Tibial artery (tissue), 4 donors: ENCODE results near the gene PRSS2.
"Not testable (repeated sequence)": the region's sequence is repeated elsewhere in the genome, so short reads cannot be mapped to it uniquely, and the experiment has no call there.

Source experiments
- DNase-seq, 2 donors: peaks; one replicate each; pipeline ENCODE4 v3.0.0-alpha.2; 2019
- H3K27ac ChIP-seq, 2 donors: fragments of 200-600 bp; sonication (generic) in 1 of 2; 1 replicate in 1 of 2; 2 replicates in 1 of 2; pipeline ENCODE4 v1.5.1; 2018 to 2019; ENCODE audit warnings: mild to moderate bottlenecking in 1 of 2
- H3K27me3 ChIP-seq, 2 donors: fragments of 200-600 bp; sonication (generic) in 1 of 2; one replicate each; pipeline versions ENCODE4 v1.5.1 to v1.6.0; 2016 to 2019
- H3K36me3 ChIP-seq, 3 donors: fragments of 200-600 bp; sonication (generic) in 2 of 3; one replicate each; pipeline ENCODE4 v1.5.1; 2016 to 2019; ENCODE audit warnings: mild to moderate bottlenecking in 2 of 3
- H3K4me1 ChIP-seq, 4 donors: fragments of 200-600 bp; sonication (generic) in 2 of 4; 1 replicate in 3 of 4; 2 replicates in 1 of 4; pipeline ENCODE4 v1.5.1; 2016 to 2019
- H3K4me3 ChIP-seq, 2 donors: fragments of 200-600 bp; sonication (generic) in 1 of 2; 1 replicate in 1 of 2; 2 replicates in 1 of 2; pipeline ENCODE4 v1.5.1; 2018 to 2019; ENCODE audit warnings: mild to moderate bottlenecking in 2 of 2
- H3K9me3 ChIP-seq, 3 donors: fragments of 200-600 bp; sonication (generic) in 1 of 3; one replicate each; pipeline ENCODE4 v1.5.1; 2016 to 2019
- intact Hi-C: fragments of 100-400 bp; cut with DNase I; formaldehyde crosslinking; loops from one replicate; pipeline ENCODE4 v1.15.0; 2023; ENCODE audit warnings: low total_unique reads
- TF ChIP-seq, protein P1 (sequence below), 2 experiments: fragments of 200-600 bp in 1 of 2; fragments of 450-650 bp in 1 of 2; IDR thresholded peaks; one replicate each; pipeline ENCODE4 v1.5.1; 2017 to 2019; ENCODE audit warnings: antibody characterized with exemption in 2 of 2, mild to moderate bottlenecking in 1 of 2, moderate library complexity in 1 of 2

PRSS2 gene

DNA sequence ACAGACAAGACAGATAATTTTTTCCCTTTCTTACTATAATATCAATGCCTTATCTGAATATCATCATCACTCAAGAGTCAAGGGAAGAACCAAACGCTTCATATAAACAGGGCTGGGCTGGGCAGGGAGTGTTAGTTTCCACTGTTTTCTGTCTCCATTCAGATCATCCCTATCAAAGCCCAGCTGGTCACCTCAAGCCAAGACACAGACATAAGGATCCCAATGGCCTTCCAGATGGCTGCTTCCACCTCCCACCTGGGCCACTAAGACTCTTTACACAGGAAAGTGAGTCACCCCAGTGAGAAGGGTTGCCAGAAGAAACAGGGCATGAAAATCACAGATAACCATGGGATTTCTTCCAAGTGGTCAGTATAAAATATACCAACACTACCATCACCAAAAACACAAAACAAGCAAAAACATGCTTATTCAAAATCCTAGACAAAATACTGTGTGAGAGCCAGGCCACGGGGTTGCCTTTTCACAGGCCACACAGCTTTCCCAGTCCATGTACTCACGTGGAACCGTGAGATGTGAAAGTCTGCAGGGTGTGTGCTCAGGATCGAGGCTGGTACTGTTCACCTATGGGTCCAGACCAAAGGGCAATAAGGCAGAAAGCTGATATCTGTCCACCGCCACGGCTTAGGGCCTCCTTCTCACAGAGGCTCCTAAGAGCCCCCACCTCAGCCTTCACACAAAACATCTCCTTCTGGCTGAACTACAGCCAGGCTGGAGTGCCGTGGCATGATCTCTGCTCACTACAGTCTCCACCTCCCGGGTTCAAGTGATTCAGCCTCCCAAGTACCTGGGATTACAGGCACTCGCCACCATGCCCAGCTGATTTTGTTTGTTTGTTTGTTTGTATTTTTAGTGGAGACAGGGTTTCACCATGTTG, 15.8 kb upstream of the PRSS2 start:
- no peaks in the 10 kb centered on the region for H3K4me1 ChIP-seq
- DNase-seq = no peak
- H3K4me3 ChIP-seq = no peak overlapping the region
- H3K9me3 ChIP-seq = no peaks in the 10 kb centered on the region
- intact Hi-C loops = no loop called here
- H3K36me3 ChIP-seq = no peaks in the 10 kb centered on the region
- H3K27ac ChIP-seq = no peak overlapping the region
- H3K27me3 ChIP-seq = no peaks in the 10 kb centered on the region
- TF ChIP-seq, protein P1, sequence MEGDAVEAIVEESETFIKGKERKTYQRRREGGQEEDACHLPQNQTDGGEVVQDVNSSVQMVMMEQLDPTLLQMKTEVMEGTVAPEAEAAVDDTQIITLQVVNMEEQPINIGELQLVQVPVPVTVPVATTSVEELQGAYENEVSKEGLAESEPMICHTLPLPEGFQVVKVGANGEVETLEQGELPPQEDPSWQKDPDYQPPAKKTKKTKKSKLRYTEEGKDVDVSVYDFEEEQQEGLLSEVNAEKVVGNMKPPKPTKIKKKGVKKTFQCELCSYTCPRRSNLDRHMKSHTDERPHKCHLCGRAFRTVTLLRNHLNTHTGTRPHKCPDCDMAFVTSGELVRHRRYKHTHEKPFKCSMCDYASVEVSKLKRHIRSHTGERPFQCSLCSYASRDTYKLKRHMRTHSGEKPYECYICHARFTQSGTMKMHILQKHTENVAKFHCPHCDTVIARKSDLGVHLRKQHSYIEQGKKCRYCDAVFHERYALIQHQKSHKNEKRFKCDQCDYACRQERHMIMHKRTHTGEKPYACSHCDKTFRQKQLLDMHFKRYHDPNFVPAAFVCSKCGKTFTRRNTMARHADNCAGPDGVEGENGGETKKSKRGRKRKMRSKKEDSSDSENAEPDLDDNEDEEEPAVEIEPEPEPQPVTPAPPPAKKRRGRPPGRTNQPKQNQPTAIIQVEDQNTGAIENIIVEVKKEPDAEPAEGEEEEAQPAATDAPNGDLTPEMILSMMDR (IDR thresholded peaks at IDR 0.05) = no peak

DNA sequence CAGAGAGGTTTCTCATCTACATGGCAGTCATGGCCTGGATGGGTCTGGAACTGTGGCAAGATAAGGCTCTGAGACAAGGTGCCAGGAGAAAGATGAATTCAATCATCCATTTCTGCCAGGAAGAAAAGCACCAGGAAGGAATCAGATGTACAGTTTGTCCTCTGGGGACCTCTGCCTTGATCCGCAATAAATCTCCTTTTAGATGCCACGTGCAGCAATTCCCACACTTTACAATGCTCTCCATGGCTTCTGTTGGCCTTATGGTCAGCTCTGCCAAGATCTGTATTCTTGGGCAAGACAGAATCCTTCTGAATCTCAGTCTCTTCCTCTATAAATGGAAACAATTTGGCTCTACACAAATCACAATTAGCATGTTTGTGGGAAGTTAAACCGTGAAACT, 12.5 kb upstream of the PRSS2 start:
- H3K36me3 ChIP-seq, H3K27me3 ChIP-seq, H3K9me3 ChIP-seq, DNase-seq, H3K4me1 ChIP-seq, intact Hi-C loops, H3K4me3 ChIP-seq, H3K27ac ChIP-seq: not testable (repeated sequence)

DNA sequence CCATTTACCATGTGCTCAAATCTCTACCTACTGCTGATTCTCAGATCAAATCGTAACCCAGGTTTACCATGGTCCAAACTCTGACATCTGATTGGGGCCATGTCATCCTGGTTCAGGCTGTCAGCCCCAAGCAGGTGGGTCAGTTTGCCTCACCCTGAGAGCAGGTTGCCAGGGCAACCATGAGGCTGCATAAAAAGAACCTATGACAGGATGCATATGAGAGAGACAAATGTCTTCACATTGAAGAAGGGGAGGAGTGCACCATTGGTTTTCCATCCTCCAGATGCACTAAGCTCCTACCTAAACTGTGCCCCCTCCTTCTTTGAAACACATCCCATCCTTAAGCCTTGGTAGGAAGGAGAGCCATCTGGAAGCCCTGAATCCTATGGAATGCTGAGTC, 11.3 kb upstream of the PRSS2 start:
- intact Hi-C loops = no loop called here
- DNase-seq = no peak
- no peak overlapping the region for H3K4me3 ChIP-seq
- TF ChIP-seq, protein P1 (IDR thresholded peaks at IDR 0.05) = no peak
- peaks cover 0 to 3% of the 10 kb centered on the region in 2 donors for H3K27me3 ChIP-seq
- H3K4me1 ChIP-seq = no peaks in the 10 kb centered on the region
- H3K9me3 ChIP-seq = no peaks in the 10 kb centered on the region
- H3K27ac ChIP-seq = no peak overlapping the region
- H3K36me3 ChIP-seq = no peaks in the 10 kb centered on the region

DNA sequence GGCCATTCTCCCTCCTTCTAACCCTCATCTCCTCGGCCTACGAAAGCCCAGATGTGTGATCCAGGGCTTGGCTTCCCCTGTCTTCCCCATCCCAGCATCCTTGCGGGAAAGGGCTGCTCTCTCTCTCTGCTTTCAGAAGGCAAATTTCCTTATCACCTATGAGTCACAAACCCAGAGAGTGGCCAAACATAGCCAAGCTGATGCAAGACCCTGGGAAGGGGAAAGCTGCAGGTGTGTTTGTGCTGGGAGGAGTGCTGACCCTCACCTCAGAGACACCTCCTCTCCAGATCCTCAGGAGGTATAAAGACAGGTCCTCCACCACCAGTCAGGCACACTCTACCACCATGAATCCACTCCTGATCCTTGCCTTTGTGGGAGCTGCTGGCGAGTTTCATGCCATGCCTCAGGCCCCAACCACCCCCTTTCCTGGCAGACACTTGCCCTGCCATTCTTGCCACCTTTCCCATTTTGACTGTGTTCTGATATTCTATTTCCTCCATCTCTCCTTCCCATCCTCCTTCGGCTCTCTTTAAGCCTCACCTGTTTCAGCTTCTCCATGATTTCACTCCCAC, 10.6 kb upstream of the PRSS2 start:
- intact Hi-C loops = no loop called here
- Histone ChIP-seq H3K36me3 (no peaks in the 10 kb centered on the region), H3K27ac (no peak overlapping the region), H3K4me3 (no peak overlapping the region), H3K27me3 (peaks cover 0 to 3% of the 10 kb centered on the region in 2 donors), H3K4me1 (no peaks in the 10 kb centered on the region), H3K9me3 (no peaks in the 10 kb centered on the region)
- DNase-seq = no peak
- TF ChIP-seq, protein P1 (IDR thresholded peaks at IDR 0.05) = no peak

DNA sequence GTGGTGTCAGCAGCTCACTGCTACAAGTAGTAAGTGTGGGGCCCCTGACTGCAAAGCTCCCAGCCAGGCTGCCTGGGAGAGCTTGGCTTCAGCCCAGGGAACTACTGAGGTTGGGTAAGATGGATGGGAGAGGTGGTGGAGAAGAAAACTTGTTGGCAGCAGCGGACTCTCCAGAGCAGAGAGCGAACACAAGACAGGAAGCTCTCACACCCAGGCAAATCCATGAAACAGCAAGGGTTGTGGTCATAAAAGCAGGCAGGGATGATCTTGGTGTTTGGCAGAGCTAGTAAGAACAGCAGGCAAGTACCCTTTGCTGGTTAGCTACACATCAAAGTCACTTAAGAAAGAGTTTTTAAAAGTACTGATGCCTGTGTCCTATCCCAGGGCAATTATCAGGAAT, 9.2 kb upstream of the PRSS2 start:
- H3K9me3 ChIP-seq, H3K4me1 ChIP-seq, H3K4me3 ChIP-seq, H3K36me3 ChIP-seq, DNase-seq, H3K27me3 ChIP-seq, H3K27ac ChIP-seq, intact Hi-C loops: not testable (repeated sequence)

DNA sequence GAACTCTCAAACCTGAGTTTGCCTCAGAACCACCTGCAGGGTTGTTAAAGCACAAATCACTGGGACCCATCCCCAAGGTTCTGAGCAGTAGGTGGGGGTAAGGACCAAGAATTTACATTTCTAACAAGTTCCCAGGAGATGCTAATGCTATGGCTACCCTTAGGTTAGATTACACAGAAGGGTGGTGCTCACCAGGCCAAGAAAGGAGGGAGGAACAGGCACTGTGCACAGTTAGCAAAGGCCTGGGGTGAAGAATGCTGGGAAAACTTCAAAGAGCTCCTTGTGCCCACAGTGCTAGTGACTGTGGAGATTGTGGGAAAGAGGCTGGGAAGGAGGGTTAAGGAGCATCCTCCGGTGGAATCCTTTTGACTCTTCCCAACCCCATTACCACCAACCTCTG, 8.7 kb upstream of the PRSS2 start:
- TF ChIP-seq, protein P1 (IDR thresholded peaks at IDR 0.05) = no peak
- H3K4me3 ChIP-seq = no peak overlapping the region
- H3K36me3 ChIP-seq = no peaks in the 10 kb centered on the region
- intact Hi-C loops = no loop called here
- no peak overlapping the region for H3K27ac ChIP-seq
- peaks cover 0 to 3% of the 10 kb centered on the region in 2 donors for H3K27me3 ChIP-seq
- H3K4me1 ChIP-seq = no peaks in the 10 kb centered on the region
- DNase-seq = no peak
- H3K9me3 ChIP-seq = no peaks in the 10 kb centered on the region
